Lower leg skin (tissue), 4 donors: ENCODE results near the gene FAM180A. TPM values are rescaled to one million over a fixed set of nuclear protein-coding genes. Genes with fewer than 3 reads are reported as not detected.
"Not testable (repeated sequence)": the region's sequence is repeated elsewhere in the genome, so short reads cannot be mapped to it uniquely, and the experiment has no call there.

ENCODE experiments used
- DNase-seq, 2 donors: peaks; one replicate each; pipeline ENCODE4 v3.0.0-alpha.2; 2019; ENCODE audit warnings: low spot score in 2 of 2
- H3K4me3 ChIP-seq: fragments of 200-600 bp; sonication (generic); 2 replicates; pipeline ENCODE4 v1.5.1; 2017; ENCODE audit warnings: mild to moderate bottlenecking, low read depth; ENCODE audit not compliant: poor library complexity, severe bottlenecking
- CTCF ChIP-seq, 3 donors: fragments of 450-650 bp; IDR thresholded peaks; one replicate each; pipeline ENCODE4 v1.5.1; 2016; ENCODE audit warnings: antibody characterized with exemption in 3 of 3, mild to moderate bottlenecking in 3 of 3, moderate library complexity in 2 of 3
- POLR2A ChIP-seq, 2 donors: fragments of 450-650 bp; IDR thresholded peaks; one replicate each; pipeline ENCODE4 v1.6.1; 2016 to 2017; ENCODE audit warnings: antibody characterized with exemption in 2 of 2, mild to moderate bottlenecking in 1 of 2, moderate library complexity in 1 of 2
- WGBS, 2 donors: methylation state at CpG; one replicate each; pipeline ENCODE4 v1.1.5; 2018; 5-methylcytosine and 5-hydroxymethylcytosine counted together
- intact Hi-C: fragments of 100-400 bp; cut with DNase I; formaldehyde crosslinking; loops from one replicate; pipeline ENCODE4 v1.15.0; 2023; ENCODE audit warnings: low total_unique reads
- total RNA-seq, 4 donors: library from RNA; depleted of rRNA; stranded (reverse); fragments of >200 nt; gene quantifications; one replicate each; pipeline ENCODE4 v1.1.0, GENCODE V29; 2016

Gene FAM180A
- total RNA-seq, 4 donors from 2014 or later, result 0.34 to 10.3 (median 5.6) TPM

DNA sequence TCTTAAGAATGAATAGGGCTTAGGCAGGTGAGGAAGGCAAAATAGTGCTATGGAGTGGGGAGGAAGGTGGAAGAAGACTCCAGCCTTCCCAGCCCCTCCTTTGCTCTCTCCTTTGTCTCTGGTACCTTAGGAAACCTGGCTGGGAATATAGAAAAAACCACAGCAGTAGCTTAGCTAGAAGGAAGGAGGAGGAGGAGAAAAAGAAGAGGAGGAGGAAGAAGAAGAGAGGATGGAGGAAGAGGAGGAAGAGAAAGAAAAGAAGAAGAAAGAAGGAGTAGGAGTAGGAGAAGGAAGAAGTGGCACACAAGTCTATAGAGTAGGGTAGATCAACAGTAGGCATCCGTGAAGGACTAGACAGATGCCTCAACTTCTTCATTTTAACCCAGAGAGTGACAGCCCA, 36.5 kb upstream of the FAM180A start:
- TF ChIP-seq CTCF (IDR thresholded peaks at IDR 0.05), result no peak
- TF ChIP-seq POLR2A (IDR thresholded peaks at IDR 0.05), result no peak
- no peak overlapping the region for H3K4me3 ChIP-seq
- 93% methylated on average over 1 of the region's 1 CpG for WGBS, 2 donors
- no peak for DNase-seq
- intact Hi-C loops, result no loop called here

GRCh38 chr7:135784013-135784412, 35.4 kb upstream of the FAM180A start:
- DNase-seq, result no peak
- no peak overlapping the region for H3K4me3 ChIP-seq
- 87 to 90% methylated on average over 8 of the region's 8 CpGs for WGBS, 2 donors
- TF ChIP-seq POLR2A (IDR thresholded peaks at IDR 0.05) (no peak), CTCF (IDR thresholded peaks at IDR 0.05) (no peak)
- intact Hi-C loops, result no loop called here

DNA sequence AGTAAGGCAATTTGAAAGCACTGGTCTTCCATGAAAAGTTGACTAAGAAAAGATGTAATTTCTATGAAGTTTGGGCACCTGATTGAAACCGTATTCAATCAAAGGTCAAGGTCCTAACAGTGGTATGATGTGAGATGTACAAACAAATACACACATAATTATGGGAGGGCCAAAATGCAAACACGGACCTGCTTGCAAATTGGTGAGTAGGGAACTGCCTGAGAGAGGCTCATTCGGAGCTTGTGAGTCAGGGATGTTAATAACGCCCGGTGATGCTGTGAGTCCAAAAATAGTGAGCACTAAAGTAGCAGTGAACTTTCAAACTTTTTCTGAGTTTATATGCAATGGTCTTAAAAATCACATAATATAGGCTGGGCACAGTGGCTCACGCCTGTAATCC, 34.2 kb upstream of the FAM180A start:
- TF ChIP-seq CTCF (IDR thresholded peaks at IDR 0.05), result no peak
- no peak for TF ChIP-seq POLR2A (IDR thresholded peaks at IDR 0.05)
- H3K4me3 ChIP-seq, result no peak overlapping the region
- intact Hi-C loops, result no loop called here
- WGBS, 2 donors, result 75 to 86% methylated on average over 6 of the region's 6 CpGs
- no peak for DNase-seq

GRCh38 chr7:135782377-135782776, 33.8 kb upstream of the FAM180A start:
- H3K4me3 ChIP-seq, result no peak overlapping the region
- intact Hi-C loops, result no loop called here
- DNase-seq, result no peak
- no peak for TF ChIP-seq POLR2A (IDR thresholded peaks at IDR 0.05)
- no peak for TF ChIP-seq CTCF (IDR thresholded peaks at IDR 0.05)
- WGBS, 2 donors, result 72 to 74% methylated on average over 9 of the region's 9 CpGs

DNA sequence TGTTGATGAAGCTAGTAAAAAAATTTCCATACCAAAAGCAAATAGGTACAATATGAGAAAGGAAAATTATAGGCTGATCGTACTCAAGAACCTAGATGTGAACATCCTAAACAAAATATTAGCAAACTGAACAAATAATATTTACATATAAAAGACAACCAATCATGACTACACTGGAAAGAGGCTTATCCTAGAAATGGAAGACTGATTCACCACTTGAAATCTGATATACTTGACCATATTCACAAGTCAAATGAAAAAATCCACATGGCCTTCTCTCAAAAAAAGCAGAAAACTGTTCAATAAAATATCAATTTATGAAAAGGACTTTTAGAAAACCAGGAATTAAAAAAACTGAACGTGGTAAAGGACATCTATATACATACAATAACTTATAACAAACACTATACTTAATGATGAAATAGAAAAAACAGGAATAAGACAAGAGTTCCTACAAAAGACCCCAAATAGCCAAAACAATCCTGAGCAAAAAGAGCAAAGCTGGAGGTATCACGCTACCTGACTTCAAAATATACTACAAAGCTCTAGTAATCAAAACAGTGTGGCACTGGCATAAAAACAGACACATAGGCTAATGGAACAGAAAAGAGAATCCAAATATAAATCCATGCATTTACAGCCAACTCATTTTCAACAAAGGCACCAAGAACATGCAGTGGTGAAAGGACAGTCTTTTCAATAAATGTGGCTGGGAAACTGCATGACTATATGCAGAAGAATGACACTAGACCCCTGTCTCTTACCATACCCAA, 29.2 kb upstream of the FAM180A start:
- intact Hi-C loops, result no loop called here
- no peak overlapping the region for H3K4me3 ChIP-seq
- no peak for DNase-seq
- 83 to 88% methylated on average over 3 of the region's 3 CpGs for WGBS, 2 donors
- no peak for TF ChIP-seq POLR2A (IDR thresholded peaks at IDR 0.05)
- no peak for TF ChIP-seq CTCF (IDR thresholded peaks at IDR 0.05)

GRCh38 chr7:135775915-135776314, 27.3 kb upstream of the FAM180A start:
- 84 to 86% methylated on average over 8 of the region's 8 CpGs for WGBS, 2 donors
- intact Hi-C loops, DNase-seq, H3K4me3 ChIP-seq: not testable (repeated sequence)
